ENCODE results near the gene DROSHA. TPM values are rescaled to one million over a fixed set of nuclear protein-coding genes. Genes with fewer than 3 reads are reported as not detected.
"Not testable (repeated sequence)": the region's sequence is repeated elsewhere in the genome, so short reads cannot be mapped to it uniquely, and the experiment has no call there.

DROSHA gene
- total RNA-seq, 1 donor from 2014 or later: 58.6 TPM

DNA sequence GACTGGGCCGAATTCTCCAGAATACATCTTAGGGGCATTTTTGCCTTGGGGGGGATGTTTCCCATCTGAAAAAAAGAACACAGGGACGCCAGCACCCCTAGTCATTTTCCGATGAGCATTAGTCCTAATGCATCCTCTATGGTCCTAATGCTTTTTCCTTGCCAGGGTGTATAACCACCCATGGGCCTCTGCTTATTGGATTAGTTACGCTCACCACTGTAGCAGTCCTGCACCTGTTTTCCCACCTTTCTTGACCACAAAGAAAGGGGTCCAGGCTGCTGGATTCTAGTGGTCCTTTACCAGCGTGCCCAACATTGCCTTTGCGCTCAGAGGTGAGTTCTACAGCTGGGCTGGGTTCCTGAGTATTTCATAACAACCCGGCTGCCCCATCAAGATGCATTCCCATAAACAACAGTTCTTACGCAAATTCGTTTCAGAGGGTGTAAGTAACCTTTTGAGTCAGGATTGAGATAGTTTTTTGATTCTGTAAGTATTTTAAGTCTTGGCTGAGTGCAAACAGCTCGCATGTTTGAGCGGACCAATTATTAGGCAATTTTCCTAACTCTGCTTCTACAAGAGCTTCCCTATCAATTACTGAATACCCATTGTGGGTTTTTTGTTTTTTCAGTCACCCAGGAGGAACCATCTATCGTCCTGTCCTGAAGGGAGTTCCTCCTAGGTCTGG, 135.1 kb downstream of the DROSHA start:
- H3K4me3 ChIP-seq (ENCODE audit: low read depth, low read length): no peak overlapping the region
- TF ChIP-seq, protein P1, sequence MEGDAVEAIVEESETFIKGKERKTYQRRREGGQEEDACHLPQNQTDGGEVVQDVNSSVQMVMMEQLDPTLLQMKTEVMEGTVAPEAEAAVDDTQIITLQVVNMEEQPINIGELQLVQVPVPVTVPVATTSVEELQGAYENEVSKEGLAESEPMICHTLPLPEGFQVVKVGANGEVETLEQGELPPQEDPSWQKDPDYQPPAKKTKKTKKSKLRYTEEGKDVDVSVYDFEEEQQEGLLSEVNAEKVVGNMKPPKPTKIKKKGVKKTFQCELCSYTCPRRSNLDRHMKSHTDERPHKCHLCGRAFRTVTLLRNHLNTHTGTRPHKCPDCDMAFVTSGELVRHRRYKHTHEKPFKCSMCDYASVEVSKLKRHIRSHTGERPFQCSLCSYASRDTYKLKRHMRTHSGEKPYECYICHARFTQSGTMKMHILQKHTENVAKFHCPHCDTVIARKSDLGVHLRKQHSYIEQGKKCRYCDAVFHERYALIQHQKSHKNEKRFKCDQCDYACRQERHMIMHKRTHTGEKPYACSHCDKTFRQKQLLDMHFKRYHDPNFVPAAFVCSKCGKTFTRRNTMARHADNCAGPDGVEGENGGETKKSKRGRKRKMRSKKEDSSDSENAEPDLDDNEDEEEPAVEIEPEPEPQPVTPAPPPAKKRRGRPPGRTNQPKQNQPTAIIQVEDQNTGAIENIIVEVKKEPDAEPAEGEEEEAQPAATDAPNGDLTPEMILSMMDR (conservative IDR thresholded peaks at IDR 0.05; ENCODE audit: low read depth, low read length): no peak
- DNase-seq (ENCODE audit: low read depth): no peak

GRCh38 chr5:31395450-31396045, 136.3 kb downstream of the DROSHA start:
- not testable (repeated sequence) for H3K4me3 ChIP-seq (ENCODE audit: low read depth, low read length); DNase-seq (ENCODE audit: low read depth)

DNA sequence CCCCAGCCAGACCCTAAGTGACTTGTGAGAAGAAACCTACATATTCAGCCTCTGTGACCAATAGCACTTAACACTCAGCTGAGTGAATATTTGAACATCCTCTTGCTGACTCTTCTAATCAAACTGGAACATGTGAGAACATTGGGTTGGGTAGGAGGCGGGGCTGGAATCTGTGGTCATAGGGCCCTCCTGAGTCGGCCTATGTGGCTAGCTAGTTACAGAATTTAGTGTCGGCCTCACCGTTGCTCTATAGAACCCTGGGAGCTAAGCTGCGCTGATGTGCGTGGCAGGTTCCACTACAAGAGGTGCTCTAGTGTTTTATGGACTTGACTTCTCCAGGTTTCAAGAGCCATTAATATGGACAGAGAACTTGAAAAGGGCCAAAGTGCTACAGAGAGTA, 138.8 kb downstream of the DROSHA start:
- H3K4me3 ChIP-seq (ENCODE audit: low read depth, low read length): no peak overlapping the region
- DNase-seq (ENCODE audit: low read depth): no peak
- TF ChIP-seq, protein P1 (conservative IDR thresholded peaks at IDR 0.05; ENCODE audit: low read depth, low read length): no peak

DNA sequence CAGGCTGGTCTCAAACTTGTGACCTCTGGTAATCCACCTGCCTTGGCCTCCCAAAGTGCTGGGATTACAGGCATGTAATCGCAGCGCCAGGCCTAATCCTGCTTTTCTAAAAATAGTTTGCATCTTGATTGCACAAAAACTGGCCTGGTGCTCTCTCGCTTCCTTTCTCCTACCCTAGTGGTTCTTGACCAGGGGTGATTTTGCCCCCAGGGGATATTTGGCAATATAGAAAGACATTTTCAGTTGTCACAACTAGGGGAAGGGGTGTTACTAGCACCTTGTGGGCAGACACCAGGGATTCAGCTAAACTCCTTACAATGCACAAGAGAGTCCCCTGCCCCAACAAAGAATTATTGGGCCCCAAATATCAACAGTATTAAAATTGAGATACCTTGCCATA, 139.8 kb downstream of the DROSHA start:
- DNase-seq (ENCODE audit: low read depth): no peak
- H3K4me3 ChIP-seq (ENCODE audit: low read depth, low read length): no peak overlapping the region
- TF ChIP-seq, protein P1 (conservative IDR thresholded peaks at IDR 0.05; ENCODE audit: low read depth, low read length): no peak

DNA sequence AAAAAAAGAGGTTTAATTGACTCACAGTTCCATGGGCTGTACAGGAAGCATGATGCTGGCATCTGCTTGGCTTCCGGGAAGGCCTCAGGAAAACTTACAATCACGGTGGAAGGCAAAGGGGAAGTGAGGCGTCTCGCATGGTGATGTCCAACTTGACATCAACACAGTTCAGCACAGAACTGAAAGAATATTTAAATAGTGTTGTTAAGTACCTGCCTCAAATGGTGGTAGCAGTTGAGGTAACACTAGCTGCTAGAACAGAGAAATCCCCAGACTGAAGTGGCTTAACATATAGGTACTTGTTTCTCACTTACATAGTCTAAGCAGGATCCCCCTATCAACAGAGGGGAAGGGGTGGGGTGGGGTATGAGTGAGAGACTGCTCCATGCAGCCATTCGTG, 141.6 kb downstream of the DROSHA start:
- TF ChIP-seq, protein P1 (conservative IDR thresholded peaks at IDR 0.05; ENCODE audit: low read depth, low read length): no peak
- DNase-seq (ENCODE audit: low read depth): no peak
- H3K4me3 ChIP-seq (ENCODE audit: low read depth, low read length): no peak overlapping the region

GRCh38 chr5:31385774-31386537, 145.9 kb downstream of the DROSHA start:
- DNase-seq (ENCODE audit: low read depth): no peak
- TF ChIP-seq, protein P1 (conservative IDR thresholded peaks at IDR 0.05; ENCODE audit: low read depth, low read length): no peak
- no peak overlapping the region for H3K4me3 ChIP-seq (ENCODE audit: low read depth, low read length)

- no peak for DNase-seq (ENCODE audit: low read depth)
- TF ChIP-seq, protein P1 (conservative IDR thresholded peaks at IDR 0.05; ENCODE audit: low read depth, low read length): no peak
- H3K4me3 ChIP-seq (ENCODE audit: low read depth, low read length): no peak overlapping the region
These were observed 148.2 kb downstream of the DROSHA start for GRCh38 chr5:31383734-31384133.

All from epithelial cell of proximal tubule (primary cell).